MV-4-11 (cell line): ENCODE data around the gene SPAG7.

Experiments
- DNase-seq: peaks from one replicate; lab custom pipeline; 2025; lab: John Stamatoyannopoulos, UW

SPAG7 gene

DNA sequence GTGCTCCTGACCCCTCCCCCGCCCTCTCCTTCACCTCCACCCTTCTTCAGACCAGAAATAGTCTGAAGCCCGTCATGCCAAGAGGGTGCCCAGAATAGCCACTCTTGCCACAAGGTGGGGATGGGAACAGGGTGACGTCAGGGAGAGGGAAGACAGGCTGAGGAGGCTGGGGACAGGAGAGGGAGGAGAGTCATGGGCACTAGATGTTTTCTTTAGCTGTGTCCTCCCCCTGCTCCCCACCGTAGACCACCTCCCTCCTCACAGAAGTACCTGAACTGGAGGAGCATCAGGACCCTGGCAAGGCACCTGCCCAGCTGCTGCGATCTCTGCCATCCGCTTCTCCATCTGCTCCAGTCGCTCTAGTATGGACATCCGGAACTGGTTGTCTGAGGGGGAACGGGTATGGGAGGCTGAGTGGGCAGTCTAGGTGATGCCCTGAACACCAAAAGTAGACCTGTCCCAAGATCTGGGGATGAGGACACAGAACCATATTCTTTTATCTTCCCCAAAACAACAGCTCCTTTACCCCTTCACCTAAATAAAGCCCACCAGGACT is 6.6 kb upstream of the SPAG7 start:
- DNase-seq = no peak

DNA sequence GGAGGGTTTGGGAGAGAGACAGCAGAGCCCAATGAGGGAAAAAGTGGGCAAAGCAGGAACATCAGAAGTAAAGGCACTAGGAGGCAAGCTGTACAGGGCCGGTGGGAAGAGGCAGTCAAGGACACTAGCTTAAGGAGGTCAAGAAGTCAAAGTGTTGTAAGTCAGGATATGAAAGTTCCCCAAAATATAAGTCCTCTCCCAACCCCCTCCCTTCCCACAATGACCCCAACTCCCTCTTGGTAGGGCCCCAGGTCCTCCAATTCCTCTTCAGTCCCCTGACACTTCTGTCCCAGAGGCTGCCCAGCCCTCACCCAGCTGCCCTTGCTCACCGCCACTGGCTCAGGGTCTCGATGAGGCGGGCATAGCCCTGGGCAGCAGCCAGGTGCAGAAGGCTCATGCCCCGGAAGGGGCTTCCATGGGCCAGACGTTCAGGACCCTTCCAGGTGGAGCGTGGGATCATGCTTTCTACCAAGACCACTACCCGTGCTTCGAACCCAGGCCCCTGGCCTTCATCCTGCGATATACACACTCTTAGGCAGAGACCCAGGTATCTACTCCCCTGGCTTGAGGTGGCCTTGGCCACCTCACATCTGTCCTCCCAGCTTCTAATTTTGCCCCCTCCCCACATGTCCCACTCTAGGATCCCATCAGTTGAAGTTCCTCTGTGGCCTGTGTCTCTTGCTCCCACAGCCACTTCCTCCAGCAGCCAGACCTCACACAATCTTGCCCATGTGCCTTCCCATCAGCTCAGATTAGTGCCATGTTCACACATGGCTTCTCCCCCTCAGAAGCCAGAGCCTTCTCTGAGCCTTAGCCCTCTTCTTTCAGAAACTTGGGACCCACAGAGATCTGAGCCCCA is 5.9 kb upstream of the SPAG7 start:
- DNase-seq = peak; percentile 79

DNA sequence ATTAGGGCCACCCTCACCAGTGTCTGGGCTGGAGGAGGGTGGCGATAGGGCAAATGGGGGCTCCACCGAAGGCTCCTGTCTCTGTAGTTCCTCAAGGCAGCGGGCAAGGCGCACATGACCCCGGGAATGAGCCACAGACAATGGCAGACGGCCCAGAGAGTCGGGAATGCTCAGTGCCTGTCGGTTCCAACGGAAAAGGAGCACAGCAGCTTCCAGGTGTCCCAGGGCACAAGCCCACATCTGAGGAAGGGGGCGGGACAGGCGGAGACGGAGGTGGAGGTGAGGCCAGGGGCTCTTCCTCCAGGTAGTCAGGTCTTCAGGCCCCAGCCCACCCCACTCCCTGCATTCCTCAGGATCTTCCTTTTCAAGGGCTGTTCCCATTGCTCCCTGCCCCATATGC is 5.1 kb upstream of the SPAG7 start:
- no peak for DNase-seq

DNA sequence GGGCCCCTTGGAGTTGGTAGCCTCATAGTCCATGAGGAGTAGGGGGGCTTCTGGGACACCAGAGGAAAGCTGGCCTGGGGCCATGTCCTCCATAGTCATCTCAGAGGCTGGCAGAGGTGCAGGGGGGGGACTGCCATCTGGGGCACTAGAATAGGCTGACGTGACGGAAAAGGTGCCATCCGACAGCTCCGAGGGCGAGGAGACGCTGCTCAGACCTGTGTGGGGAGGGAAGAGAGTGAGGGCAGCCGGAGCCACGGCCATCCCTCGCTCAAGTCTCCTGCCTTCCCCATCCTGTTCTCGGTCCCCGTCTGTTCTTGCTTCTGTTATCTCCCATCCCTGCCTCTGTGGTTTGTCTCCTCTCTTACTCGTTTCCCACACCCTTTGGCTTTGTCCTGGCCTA is 4.7 kb upstream of the SPAG7 start:
- no peak for DNase-seq

DNA sequence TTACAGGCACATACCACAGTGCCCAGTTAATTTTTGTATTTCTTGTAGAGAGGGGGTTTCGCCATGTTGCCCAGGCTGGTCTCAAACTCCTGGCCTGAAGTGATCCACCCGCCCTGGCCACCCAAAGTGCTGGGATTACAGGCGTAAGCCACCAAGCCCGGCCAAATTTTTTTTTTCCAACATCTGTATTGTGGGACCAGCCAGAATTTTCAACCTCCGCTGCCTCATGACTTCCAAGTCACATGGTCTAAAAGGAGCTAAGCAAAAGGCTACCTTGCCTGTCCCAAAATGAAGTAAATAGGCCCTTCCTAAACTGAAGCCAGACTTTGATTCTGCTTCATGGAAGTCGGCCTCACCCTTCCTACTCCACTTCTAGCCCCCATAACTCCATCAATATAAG is 4.2 kb upstream of the SPAG7 start:
- DNase-seq = no peak

DNA sequence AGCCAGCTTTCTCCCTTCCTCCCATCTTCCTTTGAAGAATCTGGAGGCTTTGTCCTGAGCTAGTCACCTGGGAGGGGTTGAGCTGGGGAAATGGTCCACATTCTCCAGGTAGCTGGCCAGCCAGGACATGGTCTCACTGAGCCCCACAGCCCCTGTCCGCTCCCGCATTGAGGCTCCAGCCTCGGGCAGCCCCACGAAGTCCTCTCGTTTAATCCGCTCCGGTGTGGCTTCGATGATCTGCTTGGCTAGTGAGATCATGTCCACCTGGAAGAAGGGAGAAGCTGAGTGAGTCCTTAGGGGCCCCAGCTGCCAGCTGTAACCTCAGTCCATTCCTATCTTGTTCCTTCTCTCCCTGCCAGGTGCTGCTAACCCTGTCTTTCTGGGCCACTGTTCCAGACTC is 2.7 kb upstream of the SPAG7 start:
- no peak for DNase-seq

DNA sequence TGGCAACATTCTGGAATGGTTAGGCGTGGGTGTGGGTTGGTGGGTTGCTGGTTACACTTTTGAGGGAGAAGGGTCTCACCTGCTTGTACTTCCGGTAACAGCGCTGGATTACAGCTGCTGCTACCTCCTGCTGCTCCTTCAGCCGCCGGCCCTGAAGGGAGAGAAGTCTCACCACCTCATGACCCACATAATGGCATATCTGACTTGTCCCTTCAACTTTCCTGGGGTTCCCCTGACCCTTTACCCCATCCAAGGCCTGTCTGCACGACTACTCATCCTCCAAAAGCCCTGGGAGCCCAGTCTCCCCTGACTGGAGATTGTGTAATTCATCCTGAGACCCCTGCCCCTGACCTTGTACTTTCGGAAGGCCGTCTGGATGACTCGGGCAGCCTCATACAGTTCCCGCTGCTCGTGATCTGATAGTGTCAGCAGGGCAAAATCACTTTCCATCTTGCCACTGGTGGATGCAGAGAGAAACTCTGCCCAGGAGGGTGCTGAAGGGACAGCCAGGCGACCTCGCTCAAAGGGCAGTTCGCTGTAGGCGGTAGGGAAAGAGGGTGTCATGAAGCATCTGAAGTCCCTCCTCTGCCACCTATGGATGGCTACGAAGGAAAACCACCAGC is 2.0 kb upstream of the SPAG7 start:
- peak; percentile 15 for DNase-seq

DNA sequence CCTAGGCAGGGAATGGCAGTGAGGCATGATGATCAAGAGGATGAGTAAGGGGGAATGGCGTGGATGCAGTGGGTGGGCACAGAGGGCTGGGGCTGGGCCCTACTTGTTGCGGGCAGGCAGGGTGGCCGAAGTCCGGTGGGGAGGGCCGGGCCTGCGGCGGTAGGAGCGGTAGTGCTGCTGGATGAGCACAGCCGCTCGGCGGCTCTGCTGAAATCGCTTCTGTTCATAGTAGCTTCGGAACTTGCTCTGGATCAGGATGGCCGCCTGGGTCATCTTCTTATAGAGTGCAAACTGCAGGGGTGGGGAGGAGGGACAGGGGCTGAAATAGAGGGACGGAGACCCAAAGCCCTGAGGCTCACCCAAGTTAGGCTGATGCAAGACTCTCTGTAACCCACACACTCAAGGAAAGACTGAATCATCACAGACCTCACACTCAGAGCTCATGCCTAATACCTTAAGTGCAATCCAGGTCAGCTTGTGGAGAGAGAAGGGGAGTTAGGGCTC is 1.5 kb upstream of the SPAG7 start:
- peak; percentile 85 for DNase-seq

DNA sequence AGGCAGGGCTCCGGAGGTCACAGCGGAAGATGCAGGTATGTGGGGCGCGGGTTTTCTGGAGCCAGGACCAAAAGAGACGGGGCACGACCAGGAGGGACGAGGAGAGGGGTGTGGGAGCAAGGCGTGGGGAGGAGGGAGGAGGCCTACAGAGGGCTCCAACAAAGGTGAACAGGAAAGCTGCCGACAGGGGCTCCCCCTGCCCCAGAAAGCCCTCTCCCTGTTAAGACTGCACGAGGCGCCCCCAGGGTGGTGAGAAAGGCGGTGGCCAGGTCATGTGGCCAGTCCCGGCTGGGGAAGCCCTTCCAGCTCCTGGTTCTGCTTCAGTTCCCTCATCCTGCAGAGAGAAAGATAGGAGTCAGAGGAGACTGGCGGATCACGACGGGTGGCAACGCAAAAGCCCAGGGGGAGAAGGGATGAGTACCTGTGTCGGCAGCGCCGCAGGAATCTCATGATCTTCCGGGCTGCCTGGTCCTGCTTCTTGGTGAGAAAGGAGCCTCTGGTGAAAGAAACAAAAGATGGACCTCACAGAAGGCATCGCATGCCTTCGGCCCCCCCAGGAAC is 949 bp upstream of the SPAG7 start:
- DNase-seq = no peak

DNA sequence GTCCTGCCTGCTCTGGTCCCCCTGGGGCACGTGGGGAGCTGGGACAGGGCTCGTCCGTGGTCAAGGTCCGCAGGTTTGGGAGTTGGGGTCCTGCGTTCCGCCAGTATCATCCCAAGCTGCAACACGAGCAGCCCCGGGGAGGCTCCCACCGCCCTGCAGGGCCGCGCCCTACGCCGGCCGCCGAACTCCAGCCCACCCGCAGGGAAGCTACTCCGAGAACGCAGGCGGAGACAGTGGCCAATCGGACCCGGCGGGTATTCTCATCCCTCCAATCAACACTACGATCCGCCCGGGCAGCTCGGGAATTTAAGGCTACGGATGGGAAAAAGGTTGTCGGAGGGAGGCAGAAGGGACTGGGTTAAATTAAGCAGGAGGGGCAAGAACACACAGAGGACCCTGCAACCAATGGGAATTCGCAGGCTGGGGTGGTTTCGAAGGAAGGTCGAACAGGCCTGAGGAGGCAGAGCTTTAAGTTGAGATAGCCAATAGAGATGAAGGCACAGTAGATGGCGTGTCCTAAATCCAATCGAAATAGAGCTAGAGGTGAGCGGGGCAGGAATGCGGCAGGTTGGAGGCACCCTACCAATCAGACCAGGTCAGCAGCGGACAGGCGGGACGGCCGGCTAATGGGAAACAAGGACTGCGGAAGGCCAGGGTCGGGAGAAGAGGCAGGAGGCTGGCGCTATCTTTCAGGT is 626 bp downstream of the SPAG7 start:
- peak; percentile 100 for DNase-seq

DNA sequence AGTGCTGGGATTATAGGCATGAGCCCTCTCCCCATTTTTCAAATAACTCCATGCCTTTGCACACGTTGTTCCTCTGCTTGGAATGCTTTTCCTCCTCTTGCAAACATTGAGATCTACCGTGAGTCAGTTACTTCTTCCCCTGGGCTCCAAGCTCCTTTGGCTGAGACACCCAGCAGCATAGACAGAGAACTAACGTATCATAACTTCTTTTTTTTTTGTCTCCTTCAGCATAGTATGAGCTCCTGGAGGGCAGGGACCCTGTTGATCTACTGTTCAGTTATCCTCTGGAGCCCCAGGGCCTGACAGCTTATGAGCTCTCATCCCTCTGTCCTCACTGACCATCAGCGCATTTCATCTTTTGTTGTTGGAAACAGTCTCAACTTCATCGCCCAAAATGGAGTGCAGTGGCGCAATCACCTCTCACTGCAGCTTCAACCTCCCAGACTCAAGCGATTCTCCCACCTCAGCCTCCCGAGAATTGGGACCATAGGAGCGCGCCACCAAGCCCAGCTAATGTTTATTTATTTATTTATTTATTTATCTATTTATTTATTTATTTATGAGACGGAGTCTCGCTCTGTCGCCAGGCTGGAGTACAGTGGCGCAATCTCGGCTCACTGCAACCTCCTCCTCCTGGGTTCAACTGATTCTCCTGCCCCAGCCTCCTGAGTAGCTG is 2.2 kb downstream of the SPAG7 start:
- no peak for DNase-seq

DNA sequence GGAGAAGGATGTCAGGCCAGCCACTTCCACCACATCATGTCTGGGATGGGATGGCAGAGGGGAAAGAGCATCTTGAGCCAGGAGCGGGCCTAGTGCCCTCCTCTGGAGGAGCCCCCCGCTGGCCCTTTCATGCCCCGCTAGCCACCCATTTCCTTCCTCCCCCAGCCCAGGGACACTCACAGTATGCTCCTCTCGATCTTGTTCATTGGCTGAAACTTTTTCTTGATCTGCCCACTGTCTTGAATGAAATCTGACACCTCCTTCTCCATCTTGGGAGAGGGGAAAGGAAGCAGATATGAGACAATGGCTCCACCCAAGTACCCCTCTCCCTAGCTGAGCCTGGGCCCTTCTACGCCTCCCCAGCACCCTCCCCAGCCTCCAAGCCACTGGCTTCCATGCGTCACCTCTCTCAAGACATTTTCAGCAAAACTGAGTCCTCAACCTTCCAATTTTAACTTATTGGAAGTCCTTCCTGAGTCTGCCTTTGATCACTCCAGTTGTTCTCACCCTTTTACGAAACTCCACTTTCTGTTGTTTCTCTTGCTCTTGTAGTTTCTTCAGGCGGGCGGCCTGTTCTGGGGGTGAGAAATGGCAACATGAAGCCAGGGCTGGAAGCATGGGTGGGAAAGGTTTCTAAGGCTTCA is 7.2 kb downstream of the SPAG7 start:
- no peak for DNase-seq

DNA sequence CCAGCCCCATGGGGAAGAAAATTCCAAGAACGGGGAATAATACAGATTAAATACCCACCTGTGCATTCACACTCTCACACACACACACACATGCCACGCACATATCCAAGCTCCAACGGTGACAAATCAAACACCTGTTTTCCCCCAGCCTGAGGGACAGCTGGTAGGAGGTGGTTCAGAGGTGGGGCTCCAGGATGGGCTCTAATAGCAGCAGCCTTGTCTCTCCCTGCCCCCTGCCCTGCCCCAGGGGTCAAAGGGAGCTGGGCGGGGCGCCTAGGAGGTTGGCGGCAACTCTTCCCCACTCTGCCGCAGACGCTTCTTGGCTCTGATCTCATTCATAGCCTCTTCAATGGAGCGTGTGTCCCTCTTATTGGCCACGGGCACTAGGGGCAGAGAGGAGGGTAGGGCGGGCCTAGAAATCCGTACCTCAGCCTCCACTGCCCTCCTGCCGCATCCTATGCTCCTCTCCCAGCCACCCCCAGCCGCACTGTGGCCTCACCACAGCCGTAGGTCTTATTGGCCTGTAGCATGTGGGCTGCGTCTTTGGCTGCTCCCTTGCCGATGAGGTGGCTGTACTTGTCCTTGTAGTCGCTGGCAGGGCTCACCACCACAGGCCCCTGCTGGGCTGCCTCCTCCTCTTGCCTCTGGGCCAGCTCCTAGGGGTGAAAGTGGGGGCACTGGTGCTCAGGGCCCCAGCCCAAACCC is 8.2 kb downstream of the SPAG7 start:
- no peak for DNase-seq

DNA sequence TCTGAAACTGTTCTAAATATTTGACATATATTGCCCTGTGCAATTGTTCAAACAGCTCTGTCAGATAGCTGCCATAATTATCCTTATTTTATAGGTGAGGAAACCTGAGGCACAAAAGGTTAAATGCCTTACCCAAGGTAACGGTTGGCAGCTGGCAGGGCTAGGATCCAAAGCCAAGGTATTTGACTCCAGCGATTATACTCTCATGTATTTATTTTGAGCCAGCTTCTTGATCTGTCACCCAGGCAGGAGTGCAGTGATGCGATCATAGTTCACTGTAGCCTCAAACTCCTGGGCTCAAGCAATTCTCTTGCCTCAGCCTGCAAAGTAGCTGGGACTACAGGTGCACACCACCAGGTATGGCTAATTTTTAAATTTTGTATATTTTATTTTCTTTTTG is 9.5 kb downstream of the SPAG7 start:
- no peak for DNase-seq

DNA sequence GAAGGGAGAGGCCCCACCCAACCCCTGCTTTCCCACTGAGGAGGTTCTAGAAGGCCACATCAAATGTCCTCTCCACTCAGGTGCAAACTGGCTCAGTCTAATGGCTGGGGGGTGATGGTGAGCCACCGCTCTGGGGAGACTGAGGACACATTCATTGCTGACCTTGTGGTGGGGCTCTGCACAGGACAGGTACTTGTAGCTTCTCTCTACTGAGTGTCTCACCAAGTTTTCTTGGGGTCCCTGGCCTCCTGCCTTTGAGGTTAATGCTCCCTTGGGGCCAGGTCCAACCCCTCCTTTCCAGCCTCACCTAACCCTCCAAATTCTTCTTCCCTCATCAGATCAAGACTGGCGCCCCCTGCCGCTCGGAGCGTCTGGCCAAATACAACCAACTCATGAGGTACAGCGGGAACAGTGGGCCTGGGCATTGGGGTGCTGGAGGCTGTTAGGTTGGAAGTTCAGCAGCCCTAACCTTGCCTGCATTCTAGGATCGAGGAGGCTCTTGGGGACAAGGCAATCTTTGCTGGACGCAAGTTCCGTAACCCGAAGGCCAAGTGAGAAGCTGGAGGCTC is 11.0 kb downstream of the SPAG7 start:
- DNase-seq = no peak

DNA sequence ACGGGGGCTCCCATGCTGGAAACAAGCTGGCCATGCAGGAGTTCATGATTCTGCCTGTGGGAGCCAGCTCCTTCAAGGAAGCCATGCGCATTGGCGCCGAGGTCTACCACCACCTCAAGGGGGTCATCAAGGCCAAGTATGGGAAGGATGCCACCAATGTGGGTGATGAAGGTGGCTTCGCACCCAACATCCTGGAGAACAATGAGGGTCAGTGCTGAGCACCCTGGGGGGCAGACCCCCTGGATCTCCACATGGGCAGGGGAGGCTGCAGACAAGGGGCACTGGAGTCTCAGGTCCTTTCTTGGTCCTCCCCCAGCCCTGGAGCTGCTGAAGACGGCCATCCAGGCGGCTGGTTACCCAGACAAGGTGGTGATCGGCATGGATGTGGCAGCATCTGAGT is 12.5 kb downstream of the SPAG7 start:
- no peak for DNase-seq

DNA sequence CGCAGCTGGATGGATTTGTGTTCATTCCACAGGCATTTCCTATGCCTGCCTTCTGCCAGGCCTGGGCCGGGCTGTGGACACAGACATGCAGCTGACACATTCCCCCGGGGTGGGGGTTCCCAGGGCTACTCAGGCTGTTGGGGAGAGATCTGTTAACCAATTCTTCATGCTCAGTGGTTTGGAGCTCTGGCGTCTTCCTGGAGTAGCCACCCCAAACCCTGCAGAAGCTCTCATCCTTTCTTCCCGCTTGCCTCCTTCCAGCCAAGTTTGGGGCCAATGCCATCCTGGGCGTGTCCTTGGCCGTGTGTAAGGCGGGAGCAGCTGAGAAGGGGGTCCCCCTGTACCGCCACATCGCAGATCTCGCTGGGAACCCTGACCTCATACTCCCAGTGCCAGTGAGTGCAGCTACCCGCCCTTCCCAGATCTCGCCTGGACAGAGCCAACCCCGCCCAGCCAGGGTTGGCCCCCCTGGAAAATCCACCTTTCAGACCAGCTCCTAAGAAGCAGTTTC is 14.1 kb downstream of the SPAG7 start:
- no peak for DNase-seq

DNA sequence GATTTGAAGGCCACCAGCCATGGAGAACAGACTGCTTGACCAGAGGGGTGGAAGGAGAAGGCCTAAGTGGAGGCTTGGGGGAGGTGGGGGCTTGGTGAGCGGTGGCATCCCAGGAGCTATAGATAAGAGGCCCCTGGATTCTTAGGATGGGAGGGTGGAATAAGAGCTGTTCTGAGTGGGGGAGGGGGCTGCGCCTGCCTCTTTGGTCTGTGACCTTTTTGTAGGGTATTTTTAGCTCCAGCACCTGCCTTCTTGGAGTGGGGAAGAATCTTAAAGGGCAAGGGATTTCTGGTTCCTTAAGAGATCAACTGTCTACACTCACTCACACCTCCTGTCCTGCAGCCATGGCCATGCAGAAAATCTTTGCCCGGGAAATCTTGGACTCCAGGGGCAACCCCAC is 16.1 kb downstream of the SPAG7 start:
- DNase-seq = no peak

DNA sequence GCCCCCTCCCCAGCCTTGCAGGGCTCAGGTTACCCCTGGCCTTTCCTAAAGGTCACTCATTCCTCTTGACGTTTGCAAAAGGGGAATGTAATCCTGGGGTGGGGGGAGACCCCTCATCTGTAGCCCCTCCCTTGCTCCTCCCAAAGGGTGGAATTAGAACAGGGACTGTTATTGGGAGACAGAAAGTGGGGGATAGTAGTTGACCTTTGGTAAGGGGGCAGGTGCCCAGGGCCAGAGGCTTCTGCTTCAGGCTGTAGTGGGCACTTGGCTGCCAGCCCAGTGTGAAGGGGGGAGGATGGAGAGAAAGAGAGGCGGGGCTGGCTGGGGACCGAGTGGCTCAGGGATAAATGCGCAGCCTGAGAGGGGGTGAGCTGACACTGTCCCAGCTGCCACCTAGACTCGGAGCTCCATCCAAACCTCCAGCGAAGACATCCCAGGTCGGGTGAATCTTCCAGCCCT is 16.8 kb downstream of the SPAG7 start, which contains the start of gene ENO3:
Gene ENO3 (plus strand): TSS at position 374 of the 459 bp plus-strand sequence. CDS start 711 bp downstream, outside the sequence.
- no peak for DNase-seq
